GM19193 (cell line): ENCODE data around the gene ATAD2B.

Source experiments
- POLR2A ChIP-seq: IDR thresholded peaks from 4 replicates; pipeline ENCODE4 v1.6.1; 2011; ENCODE audit not compliant: insufficient read depth, insufficient read length; ENCODE audit errors: extremely low read depth

ATAD2B gene

DNA sequence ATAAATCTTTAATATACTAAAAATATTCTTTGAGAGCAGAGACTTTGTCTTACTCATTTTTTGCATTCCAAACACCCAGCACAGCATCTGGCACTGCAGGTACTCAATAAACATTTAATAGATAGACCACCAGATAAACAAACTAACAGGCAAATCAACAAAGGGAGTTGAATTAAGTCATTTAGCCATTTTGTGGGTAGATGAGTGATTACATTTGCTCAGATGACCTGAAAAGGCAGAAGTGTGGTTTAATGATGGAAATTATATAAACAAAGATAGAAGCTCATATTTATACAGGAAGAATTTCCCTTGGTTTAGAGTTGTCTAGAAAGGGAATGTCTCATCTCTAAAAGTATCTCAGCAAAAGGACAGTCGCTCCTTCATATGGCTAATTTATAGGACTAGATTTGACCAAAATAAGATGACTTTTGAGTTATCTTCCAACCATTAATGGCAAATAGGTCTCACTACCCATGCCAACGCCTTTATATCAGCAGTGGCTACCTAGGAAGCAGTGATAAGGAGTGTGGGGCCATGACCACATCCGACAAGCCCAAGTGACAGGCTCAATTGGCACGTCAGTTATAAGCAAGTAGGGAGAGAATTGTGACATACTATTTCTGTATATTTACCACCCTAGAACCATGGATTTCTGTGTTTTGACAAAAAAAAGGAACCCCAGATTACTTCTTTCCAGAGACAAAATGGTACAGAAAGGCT lies 173.5 kb downstream of the ATAD2B start:
- TF ChIP-seq POLR2A, result no peak

DNA sequence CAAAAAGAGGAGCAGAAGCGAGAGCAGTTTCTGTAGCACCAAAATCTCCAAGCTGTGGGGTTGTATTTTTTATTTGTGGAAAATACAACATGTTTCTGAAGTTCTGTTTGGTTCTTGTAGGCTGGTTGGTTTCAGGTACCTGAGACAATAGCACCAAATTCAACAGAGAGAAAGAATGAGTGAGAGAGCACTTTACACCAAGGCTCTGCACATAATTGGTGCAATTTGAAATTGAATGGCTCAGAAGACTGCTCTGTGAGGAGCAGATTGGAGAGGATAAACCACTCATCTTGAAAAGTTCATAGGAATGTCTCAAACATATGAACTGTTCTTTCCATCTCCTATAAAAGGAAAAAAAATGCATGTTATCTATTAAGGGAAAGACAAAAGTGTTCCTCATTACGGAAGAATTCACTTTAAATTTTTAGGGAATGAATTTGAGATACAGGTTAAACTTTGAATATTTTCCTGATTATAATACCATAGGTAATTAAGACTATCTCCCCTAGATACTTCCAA lies 175.1 kb downstream of the ATAD2B start:
- TF ChIP-seq POLR2A, result no peak

DNA sequence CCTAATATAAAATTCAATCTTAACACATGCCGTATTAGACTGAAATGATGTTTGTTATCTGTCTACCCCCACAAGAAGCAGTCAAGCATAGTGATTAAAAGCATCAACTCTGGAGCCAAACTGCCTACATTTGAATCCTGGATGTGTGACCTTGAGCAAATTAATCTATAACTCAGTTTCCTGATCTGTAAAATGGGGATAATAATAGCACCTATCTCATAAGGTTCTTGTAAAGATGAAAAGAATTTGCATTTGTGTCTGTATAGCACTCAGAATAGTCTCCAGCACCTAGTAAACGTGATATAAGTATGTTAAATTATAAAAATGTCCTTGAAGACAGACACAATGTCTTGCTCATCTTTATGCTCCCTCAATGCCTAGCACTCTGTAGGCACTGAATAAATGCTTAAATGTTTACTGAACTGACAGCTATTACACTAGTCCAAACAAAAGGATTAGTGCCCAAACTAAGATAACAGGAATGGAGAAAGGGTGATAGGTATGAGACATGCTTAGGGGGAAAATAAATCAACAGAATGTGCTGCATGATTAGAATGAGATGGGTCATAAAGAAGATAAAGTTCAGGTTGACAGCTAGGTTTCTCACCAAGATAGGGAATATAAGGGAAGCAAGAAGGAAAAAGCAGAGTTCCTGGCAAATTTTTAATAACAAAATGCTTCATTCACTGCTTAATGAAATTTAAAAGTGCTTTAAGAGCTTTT lies 180.6 kb downstream of the ATAD2B start:
- TF ChIP-seq POLR2A, result no peak

DNA sequence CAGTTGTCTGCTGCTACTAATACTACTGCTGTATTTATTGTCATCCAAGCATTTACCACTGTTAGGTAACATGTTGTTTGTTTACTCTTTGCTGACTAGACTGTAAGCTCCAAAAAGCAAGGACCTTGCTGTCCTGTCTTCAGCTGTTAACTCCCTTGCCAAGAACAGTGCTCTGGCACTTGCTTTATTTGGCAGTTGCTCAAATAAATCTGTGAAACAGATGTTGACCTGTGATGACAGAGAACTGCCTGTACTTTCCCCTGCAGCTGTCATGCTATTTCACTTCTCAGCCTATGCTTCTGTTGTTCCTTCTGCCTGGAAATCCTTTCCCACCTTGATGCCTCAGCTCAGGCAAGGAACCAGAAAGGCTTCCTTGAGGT lies 181.2 kb downstream of the ATAD2B start:
- TF ChIP-seq POLR2A, result no peak

DNA sequence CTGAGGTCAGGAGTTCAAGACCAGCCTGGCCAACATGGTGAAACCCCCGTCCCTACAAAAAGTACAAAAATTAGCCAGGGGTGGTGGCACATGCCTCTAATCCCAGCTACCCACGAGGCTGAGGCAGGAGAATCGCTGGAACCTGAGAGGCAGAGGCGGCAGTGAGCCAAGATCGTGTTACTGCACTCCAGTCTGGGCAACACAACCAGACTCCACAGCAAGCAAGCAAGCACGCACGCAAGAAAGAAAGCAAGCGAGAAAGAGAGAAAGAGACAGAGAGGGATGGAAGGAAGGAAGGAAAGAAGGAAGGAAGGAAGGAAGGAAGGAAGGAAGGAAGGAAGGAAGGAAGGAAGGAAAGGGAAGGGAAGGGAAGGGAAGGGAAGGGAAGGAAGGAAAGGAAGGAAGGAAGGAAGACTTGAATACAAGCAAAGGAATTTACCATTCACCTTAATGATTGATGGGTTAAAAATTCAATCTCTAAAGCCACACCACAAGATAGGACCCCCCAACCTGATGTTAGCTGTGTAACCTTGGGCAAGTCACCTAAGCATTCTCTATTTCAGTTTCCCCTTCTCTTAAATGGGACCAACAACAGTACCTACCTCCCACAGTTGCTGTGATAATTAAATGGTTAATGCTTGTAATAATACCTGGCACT lies 181.7 kb downstream of the ATAD2B start:
- TF ChIP-seq POLR2A, result no peak

DNA sequence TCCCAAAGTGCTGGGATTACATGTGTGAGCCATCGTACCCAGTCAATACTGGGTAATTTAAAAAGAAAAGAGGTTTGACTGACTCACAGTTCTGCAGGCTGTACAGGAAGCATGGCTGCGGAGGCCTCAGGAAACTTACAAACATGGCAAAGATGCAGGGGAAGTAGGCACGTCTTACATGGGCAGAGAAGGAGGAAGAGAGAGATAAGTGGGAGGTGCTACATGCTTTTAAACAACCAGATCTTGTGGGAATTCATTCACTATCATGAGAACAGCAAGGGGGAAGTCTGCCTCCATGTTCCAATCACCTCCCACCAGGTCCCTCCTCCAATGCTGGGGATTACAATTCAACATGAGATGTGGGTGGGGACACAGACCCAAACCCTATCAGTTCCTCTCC lies 192.5 kb downstream of the ATAD2B start:
- TF ChIP-seq POLR2A, result no peak

DNA sequence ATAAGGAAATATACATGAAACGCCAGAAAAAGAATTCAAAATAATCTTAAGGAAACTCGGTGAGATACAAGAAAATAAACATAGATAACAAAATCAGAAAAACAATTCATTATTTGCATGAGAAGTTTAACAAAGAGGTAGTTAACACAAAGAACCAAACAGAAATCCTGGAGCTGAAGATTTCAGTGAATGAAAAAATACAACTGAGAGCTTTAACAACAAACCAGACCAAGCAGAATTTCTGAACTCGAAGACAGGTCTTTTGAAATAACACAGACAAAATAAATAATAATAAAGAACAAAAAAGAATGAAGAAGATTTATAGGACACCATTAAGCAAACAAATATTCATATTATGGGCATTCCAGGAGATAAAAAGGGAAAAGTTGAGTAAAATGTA lies 204.7 kb downstream of the ATAD2B start:
- TF ChIP-seq POLR2A, result no peak

DNA sequence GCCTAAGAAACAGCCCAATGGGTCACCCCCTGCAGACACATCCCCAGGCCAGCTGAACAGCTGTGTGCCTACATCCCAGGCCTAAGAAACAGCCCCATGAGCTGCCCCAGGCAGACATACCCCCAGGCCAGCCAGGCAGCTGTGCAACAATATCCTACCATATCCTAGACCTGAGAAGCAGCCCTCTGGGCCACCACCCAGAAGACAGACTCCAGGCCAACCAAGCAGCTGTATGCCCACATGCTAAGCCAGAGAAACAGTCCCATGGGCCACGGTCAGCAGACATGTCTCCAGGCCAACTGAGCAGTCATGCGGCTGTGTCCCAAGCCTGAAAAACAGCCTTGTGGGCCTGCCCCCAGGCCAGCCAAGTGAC lies 205.5 kb downstream of the ATAD2B start:
- TF ChIP-seq POLR2A, result no peak

DNA sequence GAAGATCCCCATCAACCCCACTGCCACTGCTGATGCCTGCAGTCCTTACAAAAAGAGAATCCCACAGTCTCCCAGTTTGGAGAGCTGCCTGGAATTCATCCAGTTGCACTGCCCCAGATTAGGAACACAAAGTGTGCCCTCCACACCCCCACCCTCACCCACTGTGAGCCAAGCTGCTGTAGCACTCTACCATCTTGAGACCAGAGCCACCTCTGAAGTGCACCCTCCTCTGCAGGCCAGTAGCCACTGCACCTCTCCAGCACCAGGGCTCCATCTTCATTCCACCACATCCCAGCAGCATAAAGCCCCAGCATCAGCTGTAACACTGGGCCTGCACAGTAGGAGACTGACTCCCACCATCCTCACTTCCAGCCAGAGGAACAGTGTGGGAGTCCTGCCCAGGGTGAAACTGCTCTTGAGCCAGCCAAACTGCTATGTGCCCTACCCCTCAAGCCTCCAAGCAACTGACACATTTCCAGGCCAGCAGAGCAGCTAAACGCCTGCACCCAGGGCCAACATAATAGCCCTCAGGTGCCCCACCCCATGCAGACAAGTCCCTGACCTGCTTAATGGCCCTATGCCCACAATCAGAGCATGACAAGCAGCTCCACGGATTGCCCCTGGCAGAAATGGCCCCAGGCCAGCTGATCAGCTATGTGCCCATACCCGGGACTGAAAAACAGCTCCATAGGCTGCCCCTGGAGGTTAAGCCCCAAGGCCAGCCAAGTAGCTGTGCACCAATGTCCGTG lies 206.0 kb downstream of the ATAD2B start:
- TF ChIP-seq POLR2A, result no peak

DNA sequence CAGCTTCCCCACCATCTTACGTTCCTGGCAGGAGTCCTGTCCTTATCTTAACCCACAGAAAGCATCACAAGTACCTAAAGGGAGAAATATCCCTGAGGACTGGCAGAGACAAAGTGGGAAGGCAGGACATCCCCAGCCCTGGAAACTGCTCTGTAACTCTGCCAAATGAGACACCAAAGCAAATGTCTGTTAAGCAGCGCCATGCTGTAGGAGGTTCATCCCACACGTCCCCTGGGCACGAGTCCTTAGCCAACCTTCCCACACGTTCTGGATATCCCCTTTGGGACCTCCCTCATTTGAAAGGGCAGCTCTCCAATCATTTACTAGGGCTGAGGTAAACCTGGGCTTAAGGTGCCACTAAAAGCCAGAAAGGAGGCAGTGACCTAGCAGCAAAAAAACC lies 207.2 kb downstream of the ATAD2B start:
- no peak for TF ChIP-seq POLR2A

DNA sequence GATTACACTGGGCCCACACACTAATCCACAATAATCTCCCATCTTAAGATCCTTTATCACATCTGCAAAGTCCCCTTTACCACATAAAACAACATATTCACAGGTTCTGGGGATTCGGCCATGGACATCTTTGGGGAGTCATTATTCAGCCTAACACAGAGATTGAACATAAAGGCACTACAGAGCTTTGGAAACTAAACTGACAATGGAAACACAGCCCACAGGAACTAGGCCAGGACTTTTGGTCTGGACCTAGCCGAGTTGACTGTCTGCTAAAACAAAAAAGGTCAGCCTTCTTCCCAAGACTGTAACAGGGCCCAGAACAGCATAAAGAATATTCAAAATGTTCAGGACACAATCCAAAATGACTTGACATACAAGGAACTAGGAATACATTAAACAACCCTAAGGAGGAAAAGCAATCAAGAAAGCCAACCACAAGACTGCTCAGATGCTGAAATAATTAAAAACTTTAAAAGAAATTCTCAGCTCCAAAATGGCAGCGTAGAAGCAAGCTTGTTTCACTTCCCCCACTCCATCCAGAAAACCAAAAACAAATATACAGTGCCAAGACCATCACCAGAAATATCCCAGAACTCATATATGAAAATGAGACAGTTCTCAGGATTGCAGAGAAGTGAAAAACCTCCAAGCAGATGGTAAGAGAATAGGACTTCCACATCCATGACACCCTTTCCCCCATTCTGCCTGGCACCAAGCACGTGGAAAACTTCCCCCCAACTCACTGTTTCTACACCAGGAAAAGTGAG lies 207.8 kb downstream of the ATAD2B start:
- no peak for TF ChIP-seq POLR2A

DNA sequence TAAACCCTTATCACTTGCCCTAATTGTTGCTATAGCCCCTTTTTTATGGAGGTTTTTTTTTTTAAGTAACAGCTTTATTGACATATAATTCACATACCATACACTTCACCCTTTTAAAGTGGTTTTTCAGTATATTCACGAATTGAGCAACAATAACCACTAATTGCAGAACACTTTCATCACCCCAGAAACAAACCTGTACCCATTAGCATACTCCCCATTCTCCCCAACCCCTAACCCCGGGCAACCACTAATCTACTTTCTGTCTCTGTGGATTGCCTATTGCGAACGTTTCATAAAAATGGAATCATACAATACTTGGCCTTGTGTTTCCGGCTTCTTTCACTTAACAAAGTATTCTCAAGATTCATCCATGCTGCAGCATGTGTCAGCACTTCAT lies 213.6 kb downstream of the ATAD2B start:
- no peak for TF ChIP-seq POLR2A

DNA sequence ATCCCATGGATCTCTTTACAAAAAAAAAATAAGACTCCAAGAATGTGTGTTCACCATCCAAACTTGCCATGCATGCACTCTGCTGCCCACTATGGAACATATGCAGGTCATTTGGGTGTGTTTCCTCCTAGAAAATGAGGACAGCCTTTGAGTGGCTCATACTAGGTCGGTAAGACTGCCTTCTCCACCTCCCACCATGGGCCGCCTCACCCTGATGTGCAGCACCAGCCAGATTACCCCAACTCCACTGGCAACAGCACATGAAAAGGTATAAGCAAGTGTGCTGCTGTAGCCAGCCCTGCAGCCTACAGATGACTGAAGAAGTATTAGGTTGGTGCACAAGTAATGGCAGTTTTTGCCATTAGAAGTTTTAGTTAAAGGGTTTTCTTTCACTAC lies 214.2 kb downstream of the ATAD2B start:
- no peak for TF ChIP-seq POLR2A

DNA sequence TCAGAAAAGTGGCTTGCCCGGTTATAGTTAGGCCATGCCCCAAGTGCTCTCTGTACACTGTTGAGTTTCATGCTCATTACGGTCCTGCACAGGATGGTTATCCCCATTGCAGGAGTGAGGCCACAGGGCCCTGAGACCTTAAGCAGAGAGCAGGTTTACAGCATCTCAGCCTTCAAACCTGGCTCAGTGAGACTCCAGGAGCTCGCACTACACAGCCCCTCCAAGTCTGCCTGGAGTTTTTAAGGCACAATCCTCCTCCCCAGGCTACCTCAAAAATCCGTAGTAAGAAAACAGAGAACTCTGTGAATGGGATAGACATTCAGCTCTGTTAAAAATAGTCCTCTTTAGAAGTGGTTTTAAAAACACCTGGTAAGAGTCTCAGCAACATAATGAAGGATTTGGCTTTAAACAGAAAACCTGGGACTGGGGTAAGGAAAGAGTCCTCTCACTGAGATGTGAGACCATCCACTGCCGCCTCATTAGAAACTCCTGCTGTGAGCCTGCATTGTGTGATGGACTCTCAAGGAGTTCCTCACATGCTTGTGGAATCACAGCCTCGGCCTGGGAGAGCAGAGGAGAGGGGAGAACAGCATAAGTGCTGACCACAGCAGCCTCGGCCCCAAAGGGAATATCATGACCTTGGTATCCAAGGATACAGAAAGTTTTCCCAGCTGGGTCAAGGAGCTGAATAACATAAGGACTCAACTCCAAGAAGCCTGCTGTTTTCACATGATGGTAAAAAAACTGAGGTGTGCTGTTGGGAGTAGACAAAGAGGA lies 214.8 kb downstream of the ATAD2B start:
- no peak for TF ChIP-seq POLR2A
